ENCODE data around the gene FSIP2. TPM values are rescaled to one million over a fixed set of nuclear protein-coding genes. Genes with fewer than 3 reads are reported as not detected.

The FSIP2 gene
- total and polyA plus RNA-seq, 2 of the 8 experiments (the other 6 are each of a cell fraction or from before 2014, with no cell fraction given), result 0.47 to 1.4 TPM

DNA sequence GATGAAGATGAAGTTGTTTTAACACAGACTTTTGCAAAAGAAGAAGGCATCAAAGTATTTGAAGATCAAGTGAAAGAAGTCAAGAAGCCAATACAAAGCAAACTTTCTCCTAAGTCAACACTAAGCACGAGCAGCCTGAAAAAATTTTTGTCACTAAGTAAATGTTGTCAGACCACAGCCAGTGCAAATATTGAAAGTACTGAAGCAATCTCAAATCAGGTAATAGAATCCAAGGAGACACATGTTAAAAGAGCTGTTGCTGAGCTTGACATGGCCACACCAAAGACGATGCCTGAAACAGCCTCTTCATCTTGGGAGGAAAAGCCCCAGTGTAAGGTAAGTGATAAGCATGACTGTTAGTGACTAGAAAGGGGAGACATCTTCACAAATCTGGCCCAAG, 75.1 kb downstream of the FSIP2 start (continued):
- TF ChIP-seq TBP (IDR thresholded peaks at IDR 0.05; ENCODE audit: low read depth, low read length) (no peak), MAX (IDR thresholded peaks at IDR 0.05) (no peak), BRCA1 (IDR thresholded peaks at IDR 0.05; ENCODE audit: low read depth, low read length) (no peak), JUND (IDR thresholded peaks at IDR 0.05; ENCODE audit: low read length) (no peak), FOSL1 (IDR thresholded peaks at IDR 0.05; ENCODE audit: insufficient read depth, low read depth, low read length) (no peak)
- TF ChIP-seq, protein P1, sequence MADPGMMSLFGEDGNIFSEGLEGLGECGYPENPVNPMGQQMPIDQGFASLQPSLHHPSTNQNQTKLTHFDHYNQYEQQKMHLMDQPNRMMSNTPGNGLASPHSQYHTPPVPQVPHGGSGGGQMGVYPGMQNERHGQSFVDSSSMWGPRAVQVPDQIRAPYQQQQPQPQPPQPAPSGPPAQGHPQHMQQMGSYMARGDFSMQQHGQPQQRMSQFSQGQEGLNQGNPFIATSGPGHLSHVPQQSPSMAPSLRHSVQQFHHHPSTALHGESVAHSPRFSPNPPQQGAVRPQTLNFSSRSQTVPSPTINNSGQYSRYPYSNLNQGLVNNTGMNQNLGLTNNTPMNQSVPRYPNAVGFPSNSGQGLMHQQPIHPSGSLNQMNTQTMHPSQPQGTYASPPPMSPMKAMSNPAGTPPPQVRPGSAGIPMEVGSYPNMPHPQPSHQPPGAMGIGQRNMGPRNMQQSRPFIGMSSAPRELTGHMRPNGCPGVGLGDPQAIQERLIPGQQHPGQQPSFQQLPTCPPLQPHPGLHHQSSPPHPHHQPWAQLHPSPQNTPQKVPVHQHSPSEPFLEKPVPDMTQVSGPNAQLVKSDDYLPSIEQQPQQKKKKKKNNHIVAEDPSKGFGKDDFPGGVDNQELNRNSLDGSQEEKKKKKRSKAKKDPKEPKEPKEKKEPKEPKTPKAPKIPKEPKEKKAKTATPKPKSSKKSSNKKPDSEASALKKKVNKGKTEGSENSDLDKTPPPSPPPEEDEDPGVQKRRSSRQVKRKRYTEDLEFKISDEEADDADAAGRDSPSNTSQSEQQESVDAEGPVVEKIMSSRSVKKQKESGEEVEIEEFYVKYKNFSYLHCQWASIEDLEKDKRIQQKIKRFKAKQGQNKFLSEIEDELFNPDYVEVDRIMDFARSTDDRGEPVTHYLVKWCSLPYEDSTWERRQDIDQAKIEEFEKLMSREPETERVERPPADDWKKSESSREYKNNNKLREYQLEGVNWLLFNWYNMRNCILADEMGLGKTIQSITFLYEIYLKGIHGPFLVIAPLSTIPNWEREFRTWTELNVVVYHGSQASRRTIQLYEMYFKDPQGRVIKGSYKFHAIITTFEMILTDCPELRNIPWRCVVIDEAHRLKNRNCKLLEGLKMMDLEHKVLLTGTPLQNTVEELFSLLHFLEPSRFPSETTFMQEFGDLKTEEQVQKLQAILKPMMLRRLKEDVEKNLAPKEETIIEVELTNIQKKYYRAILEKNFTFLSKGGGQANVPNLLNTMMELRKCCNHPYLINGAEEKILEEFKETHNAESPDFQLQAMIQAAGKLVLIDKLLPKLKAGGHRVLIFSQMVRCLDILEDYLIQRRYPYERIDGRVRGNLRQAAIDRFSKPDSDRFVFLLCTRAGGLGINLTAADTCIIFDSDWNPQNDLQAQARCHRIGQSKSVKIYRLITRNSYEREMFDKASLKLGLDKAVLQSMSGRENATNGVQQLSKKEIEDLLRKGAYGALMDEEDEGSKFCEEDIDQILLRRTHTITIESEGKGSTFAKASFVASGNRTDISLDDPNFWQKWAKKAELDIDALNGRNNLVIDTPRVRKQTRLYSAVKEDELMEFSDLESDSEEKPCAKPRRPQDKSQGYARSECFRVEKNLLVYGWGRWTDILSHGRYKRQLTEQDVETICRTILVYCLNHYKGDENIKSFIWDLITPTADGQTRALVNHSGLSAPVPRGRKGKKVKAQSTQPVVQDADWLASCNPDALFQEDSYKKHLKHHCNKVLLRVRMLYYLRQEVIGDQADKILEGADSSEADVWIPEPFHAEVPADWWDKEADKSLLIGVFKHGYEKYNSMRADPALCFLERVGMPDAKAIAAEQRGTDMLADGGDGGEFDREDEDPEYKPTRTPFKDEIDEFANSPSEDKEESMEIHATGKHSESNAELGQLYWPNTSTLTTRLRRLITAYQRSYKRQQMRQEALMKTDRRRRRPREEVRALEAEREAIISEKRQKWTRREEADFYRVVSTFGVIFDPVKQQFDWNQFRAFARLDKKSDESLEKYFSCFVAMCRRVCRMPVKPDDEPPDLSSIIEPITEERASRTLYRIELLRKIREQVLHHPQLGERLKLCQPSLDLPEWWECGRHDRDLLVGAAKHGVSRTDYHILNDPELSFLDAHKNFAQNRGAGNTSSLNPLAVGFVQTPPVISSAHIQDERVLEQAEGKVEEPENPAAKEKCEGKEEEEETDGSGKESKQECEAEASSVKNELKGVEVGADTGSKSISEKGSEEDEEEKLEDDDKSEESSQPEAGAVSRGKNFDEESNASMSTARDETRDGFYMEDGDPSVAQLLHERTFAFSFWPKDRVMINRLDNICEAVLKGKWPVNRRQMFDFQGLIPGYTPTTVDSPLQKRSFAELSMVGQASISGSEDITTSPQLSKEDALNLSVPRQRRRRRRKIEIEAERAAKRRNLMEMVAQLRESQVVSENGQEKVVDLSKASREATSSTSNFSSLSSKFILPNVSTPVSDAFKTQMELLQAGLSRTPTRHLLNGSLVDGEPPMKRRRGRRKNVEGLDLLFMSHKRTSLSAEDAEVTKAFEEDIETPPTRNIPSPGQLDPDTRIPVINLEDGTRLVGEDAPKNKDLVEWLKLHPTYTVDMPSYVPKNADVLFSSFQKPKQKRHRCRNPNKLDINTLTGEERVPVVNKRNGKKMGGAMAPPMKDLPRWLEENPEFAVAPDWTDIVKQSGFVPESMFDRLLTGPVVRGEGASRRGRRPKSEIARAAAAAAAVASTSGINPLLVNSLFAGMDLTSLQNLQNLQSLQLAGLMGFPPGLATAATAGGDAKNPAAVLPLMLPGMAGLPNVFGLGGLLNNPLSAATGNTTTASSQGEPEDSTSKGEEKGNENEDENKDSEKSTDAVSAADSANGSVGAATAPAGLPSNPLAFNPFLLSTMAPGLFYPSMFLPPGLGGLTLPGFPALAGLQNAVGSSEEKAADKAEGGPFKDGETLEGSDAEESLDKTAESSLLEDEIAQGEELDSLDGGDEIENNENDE (IDR thresholded peaks at IDR 0.05; ENCODE audit: insufficient replicate concordance, low read length), result no peak

All from H1 (cell line).